H1 (cell line): ENCODE data around the gene DENND2A.
"Not testable (repeated sequence)": the region's sequence is repeated elsewhere in the genome, so short reads cannot be mapped to it uniquely, and the experiment has no call there.

Experiments used
- BRCA1 ChIP-seq: IDR thresholded peaks from 2 replicates; pipeline ENCODE4 v1.6.1; 2012; ENCODE audit warnings: low read depth, low read length, improper control_type of control experiment
- CREB1 ChIP-seq: IDR thresholded peaks from 2 replicates; pipeline ENCODE4 v1.6.1; 2012; ENCODE audit warnings: inconsistent platforms
- CTCF ChIP-seq, 3 experiments: IDR thresholded peaks; 1 replicate in 2 of 3; 2 replicates in 1 of 3; pipeline versions ENCODE4 v1.5.1 to v1.6.1; 2011; ENCODE audit warnings: low read length in 3 of 3, mild to moderate bottlenecking in 3 of 3, inconsistent platforms in 2 of 3, low read depth in 1 of 3, moderate library complexity in 1 of 3; ENCODE audit not compliant: insufficient read depth in 1 of 3; ENCODE audit errors: control extremely low read depth in 1 of 3
- JUN ChIP-seq: IDR thresholded peaks from 2 replicates; pipeline ENCODE4 v1.6.1; 2011; ENCODE audit warnings: low read depth, mild to moderate bottlenecking, improper control_type of control experiment, low read length
- POLR2AphosphoS5 ChIP-seq: IDR thresholded peaks from 2 replicates; pipeline ENCODE4 v1.6.1; 2011; ENCODE audit warnings: low read depth, low read length
- RAD21 ChIP-seq, 2 experiments: IDR thresholded peaks in 1 of 2; conservative IDR thresholded peaks in 1 of 2; 2 replicates each; pipeline ENCODE4 v1.6.1; 2011; ENCODE audit warnings: low read depth in 2 of 2, low read length in 2 of 2, improper control_type of control experiment in 1 of 2, inconsistent platforms in 1 of 2, mild to moderate bottlenecking in 1 of 2, moderate library complexity in 1 of 2
- RNF2 ChIP-seq: fragments of 200-900, 300-1000 bp; sonication (generic); IDR thresholded peaks from 2 replicates; pipeline ENCODE4 v1.7.1; 2016; ENCODE audit warnings: borderline replicate concordance, low read depth, mild to moderate bottlenecking, antibody characterized with exemption, low read length; ENCODE audit not compliant: poor library complexity, severe bottlenecking; ENCODE audit errors: missing control alignments

- not testable (repeated sequence) for TF ChIP-seq CTCF (IDR thresholded peaks at IDR 0.05; ENCODE audit: control extremely low read depth in 1 of 3, insufficient read depth in 1 of 3, low read depth in 1 of 3, low read length in 3 of 3); JUN; RAD21 (IDR thresholded peaks at IDR 0.05 in 1 of 2, conservative IDR thresholded peaks at IDR 0.05 in 1 of 2; ENCODE audit: low read depth in 2 of 2, low read length in 2 of 2); BRCA1; CREB1; RNF2; POLR2AphosphoS5
Observed at GRCh38 chr7:140565761-140566160, 74.9 kb downstream of the DENND2A start.
